ENCODE measurements around the gene PRX.
"Not testable (repeated sequence)": the region's sequence is repeated elsewhere in the genome, so short reads cannot be mapped to it uniquely, and the experiment has no call there.

The PRX gene, protein sequence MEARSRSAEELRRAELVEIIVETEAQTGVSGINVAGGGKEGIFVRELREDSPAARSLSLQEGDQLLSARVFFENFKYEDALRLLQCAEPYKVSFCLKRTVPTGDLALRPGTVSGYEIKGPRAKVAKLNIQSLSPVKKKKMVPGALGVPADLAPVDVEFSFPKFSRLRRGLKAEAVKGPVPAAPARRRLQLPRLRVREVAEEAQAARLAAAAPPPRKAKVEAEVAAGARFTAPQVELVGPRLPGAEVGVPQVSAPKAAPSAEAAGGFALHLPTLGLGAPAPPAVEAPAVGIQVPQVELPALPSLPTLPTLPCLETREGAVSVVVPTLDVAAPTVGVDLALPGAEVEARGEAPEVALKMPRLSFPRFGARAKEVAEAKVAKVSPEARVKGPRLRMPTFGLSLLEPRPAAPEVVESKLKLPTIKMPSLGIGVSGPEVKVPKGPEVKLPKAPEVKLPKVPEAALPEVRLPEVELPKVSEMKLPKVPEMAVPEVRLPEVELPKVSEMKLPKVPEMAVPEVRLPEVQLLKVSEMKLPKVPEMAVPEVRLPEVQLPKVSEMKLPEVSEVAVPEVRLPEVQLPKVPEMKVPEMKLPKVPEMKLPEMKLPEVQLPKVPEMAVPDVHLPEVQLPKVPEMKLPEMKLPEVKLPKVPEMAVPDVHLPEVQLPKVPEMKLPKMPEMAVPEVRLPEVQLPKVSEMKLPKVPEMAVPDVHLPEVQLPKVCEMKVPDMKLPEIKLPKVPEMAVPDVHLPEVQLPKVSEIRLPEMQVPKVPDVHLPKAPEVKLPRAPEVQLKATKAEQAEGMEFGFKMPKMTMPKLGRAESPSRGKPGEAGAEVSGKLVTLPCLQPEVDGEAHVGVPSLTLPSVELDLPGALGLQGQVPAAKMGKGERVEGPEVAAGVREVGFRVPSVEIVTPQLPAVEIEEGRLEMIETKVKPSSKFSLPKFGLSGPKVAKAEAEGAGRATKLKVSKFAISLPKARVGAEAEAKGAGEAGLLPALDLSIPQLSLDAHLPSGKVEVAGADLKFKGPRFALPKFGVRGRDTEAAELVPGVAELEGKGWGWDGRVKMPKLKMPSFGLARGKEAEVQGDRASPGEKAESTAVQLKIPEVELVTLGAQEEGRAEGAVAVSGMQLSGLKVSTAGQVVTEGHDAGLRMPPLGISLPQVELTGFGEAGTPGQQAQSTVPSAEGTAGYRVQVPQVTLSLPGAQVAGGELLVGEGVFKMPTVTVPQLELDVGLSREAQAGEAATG (N-terminal part only)

DNA sequence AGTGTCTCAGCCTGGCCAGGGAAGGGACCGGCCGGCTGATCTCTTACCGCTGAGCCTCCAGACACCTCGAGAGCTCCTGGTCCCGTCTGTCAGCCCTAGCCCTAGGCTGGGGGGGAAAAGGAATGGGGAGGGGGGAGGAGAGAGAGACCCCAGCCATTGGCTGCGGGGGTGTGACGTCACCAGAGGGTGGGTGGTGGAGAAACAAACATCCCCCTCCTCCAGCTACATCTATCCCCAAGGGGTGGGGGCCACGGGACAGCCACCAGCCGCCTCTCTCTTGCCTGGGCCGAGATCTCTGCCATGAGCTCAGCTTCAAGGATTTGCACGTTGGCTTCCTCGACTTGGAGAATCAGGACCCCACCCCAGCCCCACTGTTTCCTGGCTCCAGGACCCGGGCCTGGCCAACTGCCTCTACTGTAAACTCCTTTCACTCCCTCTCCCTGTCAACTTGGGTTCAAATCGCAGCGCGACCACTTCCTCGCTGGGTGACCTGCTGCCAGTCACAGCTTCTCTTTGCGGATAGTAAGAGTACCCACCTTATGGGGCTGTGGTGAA, at the start of gene PRX:
TSS of gene PRX (minus strand) at position 88 of the 555 bp plus-strand sequence. CDS start 5,446 bp downstream, outside the sequence.
- TF ChIP-seq, protein P1, sequence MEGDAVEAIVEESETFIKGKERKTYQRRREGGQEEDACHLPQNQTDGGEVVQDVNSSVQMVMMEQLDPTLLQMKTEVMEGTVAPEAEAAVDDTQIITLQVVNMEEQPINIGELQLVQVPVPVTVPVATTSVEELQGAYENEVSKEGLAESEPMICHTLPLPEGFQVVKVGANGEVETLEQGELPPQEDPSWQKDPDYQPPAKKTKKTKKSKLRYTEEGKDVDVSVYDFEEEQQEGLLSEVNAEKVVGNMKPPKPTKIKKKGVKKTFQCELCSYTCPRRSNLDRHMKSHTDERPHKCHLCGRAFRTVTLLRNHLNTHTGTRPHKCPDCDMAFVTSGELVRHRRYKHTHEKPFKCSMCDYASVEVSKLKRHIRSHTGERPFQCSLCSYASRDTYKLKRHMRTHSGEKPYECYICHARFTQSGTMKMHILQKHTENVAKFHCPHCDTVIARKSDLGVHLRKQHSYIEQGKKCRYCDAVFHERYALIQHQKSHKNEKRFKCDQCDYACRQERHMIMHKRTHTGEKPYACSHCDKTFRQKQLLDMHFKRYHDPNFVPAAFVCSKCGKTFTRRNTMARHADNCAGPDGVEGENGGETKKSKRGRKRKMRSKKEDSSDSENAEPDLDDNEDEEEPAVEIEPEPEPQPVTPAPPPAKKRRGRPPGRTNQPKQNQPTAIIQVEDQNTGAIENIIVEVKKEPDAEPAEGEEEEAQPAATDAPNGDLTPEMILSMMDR (IDR thresholded peaks at IDR 0.05; ENCODE audit: extremely low read depth, missing control alignments) = no peak
- no peak for DNase-seq (ENCODE audit: low spot score)

DNA sequence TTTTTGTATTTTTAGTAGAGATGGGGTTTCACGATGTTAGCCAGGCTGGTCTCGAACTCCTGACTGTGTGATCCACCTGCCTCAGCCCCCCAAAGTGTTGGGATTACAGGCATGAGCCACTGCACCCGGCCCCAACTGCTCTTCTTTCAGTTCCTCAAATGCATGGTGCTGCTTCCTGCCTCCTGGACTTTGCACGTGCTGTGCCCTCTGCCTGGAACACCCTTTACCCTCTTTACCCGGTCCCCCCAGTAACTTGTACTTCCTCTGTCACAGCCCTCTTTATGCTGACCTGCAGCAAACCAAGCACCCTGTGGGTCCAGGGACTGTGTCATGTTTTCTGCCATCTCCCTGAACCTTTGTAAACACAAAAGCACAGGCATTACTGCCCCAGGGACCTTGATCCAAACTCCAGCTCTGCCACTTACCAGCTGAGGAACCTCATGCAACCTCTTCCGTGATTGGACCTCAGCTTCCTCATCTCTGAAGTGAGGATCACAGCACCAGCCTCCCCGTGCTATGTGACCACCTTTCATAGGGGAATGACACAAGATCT, 48.6 kb upstream of the PRX start:
- no peak for DNase-seq (ENCODE audit: low spot score)

DNA sequence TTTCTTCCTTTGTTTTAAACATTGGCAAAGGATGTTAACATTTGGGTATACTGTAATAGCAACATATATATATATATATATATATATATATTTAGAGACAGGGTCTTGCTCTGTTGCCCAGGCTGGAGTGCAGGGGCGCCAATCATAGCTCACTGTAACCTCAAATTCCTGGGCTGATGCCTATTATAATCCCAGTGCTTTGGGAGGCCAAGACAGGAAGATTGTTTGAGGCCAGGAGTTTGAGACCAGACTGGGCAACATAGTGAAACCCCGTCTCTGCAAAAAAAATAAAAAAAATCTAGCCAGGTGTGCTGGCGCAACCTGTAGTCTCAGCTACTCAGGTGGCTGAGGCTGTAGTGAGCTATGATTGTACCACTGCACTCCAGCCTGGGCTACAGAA, 47.0 kb upstream of the PRX start:
- DNase-seq (ENCODE audit: low spot score) = no peak
- TF ChIP-seq, protein P1 (IDR thresholded peaks at IDR 0.05; ENCODE audit: extremely low read depth, missing control alignments) = no peak

More for the DNA sequence above, 48.6 kb upstream of the PRX start:
- TF ChIP-seq, protein P1 (IDR thresholded peaks at IDR 0.05; ENCODE audit: extremely low read depth, missing control alignments) = no peak

DNA sequence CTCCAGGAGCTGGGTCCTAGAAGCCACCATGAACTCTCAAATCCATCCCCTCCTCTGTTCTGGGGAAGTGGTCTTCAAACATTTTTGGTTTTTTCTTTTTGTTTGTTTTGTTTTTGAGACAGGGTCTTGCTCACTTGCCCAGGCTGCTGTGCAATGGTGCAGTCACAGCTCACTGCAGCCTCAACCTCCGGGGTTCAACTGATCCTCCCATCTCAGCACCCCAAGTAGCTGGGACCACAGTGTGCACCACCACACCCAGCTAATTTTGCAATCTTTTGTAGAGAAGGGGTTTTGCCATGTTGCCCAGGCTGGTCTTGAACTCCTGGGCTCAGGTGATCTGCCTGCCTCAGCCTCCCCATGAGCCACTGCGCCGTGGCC, 45.4 kb upstream of the PRX start:
- TF ChIP-seq, protein P1 (IDR thresholded peaks at IDR 0.05; ENCODE audit: extremely low read depth, missing control alignments) = no peak

DNA sequence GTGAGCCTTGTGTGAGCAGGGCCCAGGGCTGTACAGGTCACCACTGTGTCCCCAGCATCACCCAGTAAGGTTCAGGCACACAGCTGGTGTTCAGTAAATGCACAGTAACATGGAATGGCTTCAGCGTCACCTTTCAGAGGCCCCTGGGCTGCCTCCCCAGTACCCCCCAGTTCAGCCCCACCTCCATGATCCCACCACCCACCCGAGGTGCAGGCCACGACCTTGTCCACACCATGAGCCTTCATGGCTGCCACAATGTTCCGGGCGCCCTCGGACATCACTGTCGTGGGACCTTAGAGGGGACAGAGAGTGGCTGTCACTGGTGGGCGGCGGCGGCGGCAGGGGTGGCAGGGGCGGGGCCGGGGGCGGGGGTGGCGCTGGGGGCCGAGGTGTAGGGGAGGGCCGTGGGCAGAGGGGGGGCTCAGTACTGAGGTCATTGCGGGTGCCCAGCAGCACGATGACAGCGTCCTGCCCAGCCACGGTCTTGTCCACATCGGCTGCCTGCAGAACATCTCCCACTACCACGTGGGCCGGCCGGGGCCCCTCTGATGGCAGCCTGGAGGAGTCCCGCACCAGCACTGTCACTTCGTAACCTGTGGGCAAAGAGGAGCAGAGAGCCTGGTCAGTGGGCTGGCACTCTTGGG, 44.9 kb upstream of the PRX start:
- DNase-seq (ENCODE audit: low spot score) = no peak
- TF ChIP-seq, protein P1 (IDR thresholded peaks at IDR 0.05; ENCODE audit: extremely low read depth, missing control alignments) = no peak

More for the DNA sequence above, 45.4 kb upstream of the PRX start:
- DNase-seq (ENCODE audit: low spot score) = no peak

DNA sequence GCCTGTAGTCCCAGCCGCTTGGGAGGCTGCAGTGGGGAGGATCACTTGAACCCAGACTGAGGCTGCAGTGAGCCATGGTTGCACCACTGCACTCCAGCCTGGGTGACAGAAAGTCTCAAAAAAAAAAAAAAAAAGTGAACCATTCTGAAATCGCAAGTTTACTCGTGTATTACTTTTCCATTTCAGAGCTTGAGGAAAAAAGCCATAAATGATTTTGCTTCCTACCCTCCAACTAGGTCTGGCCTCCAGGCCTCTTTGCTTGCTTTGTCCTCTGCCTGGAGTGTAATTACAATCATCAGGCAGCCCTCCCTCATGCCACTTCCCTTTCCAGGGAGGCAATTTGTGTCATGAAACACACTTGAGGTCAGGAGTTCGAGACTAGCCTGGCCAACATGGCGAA, 43.9 kb upstream of the PRX start:
- no peak for DNase-seq (ENCODE audit: low spot score)
- TF ChIP-seq, protein P1 (IDR thresholded peaks at IDR 0.05; ENCODE audit: extremely low read depth, missing control alignments) = no peak

DNA sequence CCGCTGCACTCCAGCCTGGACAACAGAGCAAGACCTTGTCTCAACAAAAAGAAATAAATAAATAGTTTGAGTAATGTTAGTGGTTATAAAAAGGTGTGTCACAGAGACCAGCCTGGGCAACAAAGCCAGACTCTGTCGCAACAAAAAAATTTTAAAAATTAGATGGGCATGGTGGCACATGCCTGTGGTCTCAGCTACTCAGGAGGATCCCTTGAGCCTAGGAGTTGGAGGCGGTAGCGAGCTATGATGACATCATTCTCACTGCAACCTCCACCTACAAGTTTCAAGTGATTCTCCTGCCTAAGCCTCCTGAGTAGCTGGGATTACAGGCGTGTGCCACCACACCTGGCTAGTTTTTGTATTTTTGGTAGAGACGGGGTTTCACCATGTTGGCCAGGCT, 40.8 kb upstream of the PRX start:
- DNase-seq (ENCODE audit: low spot score) = not testable (repeated sequence)
